CD4-positive, alpha-beta T cell treated with Interleukin-6 at 100 ng/mL for 8 hours (primary cell): ENCODE data around the gene PARP11.

Source experiments
- DNase-seq: peaks from one replicate; pipeline ENCODE4 v3.0.0-alpha.2; 2020; ENCODE audit warnings: mixed read lengths, low spot score

The PARP11 gene

GRCh38 chr12:3770891-3771290 is 102.3 kb downstream of the PARP11 start:
- no peak for DNase-seq

- DNase-seq, result no peak
These were observed 104.2 kb downstream of the PARP11 start for GRCh38 chr12:3768911-3769447.

DNA sequence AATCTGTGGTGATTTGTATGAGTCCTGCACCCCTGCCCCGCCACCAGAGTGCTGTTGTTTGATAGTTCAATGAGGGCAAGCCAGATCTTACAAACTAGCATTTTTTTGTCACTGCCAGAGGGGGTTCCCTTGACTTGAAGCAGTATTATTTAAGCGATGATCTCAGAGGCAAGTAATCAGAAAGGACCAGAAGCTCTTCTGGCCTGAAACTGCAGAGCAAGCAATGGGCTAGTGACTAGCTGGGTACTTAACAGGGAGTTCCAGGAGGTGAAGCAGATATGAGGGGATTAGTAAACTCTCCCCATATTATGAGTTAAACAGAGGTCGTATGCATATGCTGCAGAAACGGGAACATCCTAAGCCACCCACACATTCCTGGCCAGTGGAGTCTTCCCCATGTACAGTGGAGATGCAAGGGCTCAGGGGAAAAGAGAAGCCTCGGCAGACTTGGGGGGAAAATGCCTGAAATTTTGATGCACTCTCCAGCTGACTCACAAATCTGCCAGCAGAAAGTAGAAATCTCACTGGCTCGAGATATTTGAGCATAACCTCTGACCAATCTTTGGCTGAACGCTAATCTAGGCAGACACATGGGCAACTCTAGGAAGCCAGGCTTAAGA is 112.0 kb downstream of the PARP11 start:
- DNase-seq, result no peak

GRCh38 chr12:3759878-3760277 is 113.3 kb downstream of the PARP11 start:
- no peak for DNase-seq
